ENCODE measurements around the gene XPNPEP2. TPM values are rescaled to one million over a fixed set of nuclear protein-coding genes. Genes with fewer than 3 reads are reported as not detected.
A peak's percentile ranks its signal among the peaks of the same experiment; 100 is the strongest.

Gene XPNPEP2
- total RNA-seq, 1 donor from 2014 or later, result 1.7 TPM

- Mint-ChIP-seq H3K27me3 (ENCODE audit: unreplicated experiment) (peaks cover 4% of the 10 kb centered on the region), H3K27ac (ENCODE audit: unreplicated experiment) (no peak overlapping the region), H3K9me3 (ENCODE audit: unreplicated experiment) (no peaks in the 10 kb centered on the region), H3K36me3 (ENCODE audit: low read depth, unreplicated experiment) (peaks cover 4% of the 10 kb centered on the region), H3K4me3 (ENCODE audit: unreplicated experiment) (no peak overlapping the region), H3K4me1 (ENCODE audit: unreplicated experiment) (peaks cover 46% of the 10 kb centered on the region)
- DNase-seq (ENCODE audit: low spot score), result no peak
- TF ChIP-seq CTCF (IDR thresholded peaks at IDR 0.05; ENCODE audit: unreplicated experiment), result no peak
Observed at GRCh38 chrX:129723511-129723910, 15.3 kb upstream of the XPNPEP2 start.

GRCh38 chrX:129724754-129725153 lies 14.0 kb upstream of the XPNPEP2 start:
- Mint-ChIP-seq H3K36me3 (ENCODE audit: low read depth, unreplicated experiment) (peaks cover 4% of the 10 kb centered on the region), H3K4me1 (ENCODE audit: unreplicated experiment) (peaks cover 39% of the 10 kb centered on the region), H3K27ac (ENCODE audit: unreplicated experiment) (peak overlapping the region; percentile 57), H3K27me3 (ENCODE audit: unreplicated experiment) (peaks cover 4% of the 10 kb centered on the region), H3K9me3 (ENCODE audit: unreplicated experiment) (no peaks in the 10 kb centered on the region), H3K4me3 (ENCODE audit: unreplicated experiment) (no peak overlapping the region)
- no peak for DNase-seq (ENCODE audit: low spot score)
- no peak for TF ChIP-seq CTCF (IDR thresholded peaks at IDR 0.05; ENCODE audit: unreplicated experiment)

GRCh38 chrX:129726307-129727111 lies 12.3 kb upstream of the XPNPEP2 start:
- peak; percentile 63 for TF ChIP-seq CTCF (IDR thresholded peaks at IDR 0.05; ENCODE audit: unreplicated experiment)
- H3K4me1 Mint-ChIP-seq (ENCODE audit: unreplicated experiment), result peaks cover 42% of the 10 kb centered on the region
- DNase-seq (ENCODE audit: low spot score), result peak; percentile 69
- no peaks in the 10 kb centered on the region for H3K9me3 Mint-ChIP-seq (ENCODE audit: unreplicated experiment)
- peaks cover 4% of the 10 kb centered on the region for H3K36me3 Mint-ChIP-seq (ENCODE audit: low read depth, unreplicated experiment)
- H3K27ac Mint-ChIP-seq (ENCODE audit: unreplicated experiment), result peak overlapping the region; percentile 30
- H3K27me3 Mint-ChIP-seq (ENCODE audit: unreplicated experiment), result peaks cover 6% of the 10 kb centered on the region
- no peak overlapping the region for H3K4me3 Mint-ChIP-seq (ENCODE audit: unreplicated experiment)

- Mint-ChIP-seq H3K36me3 (ENCODE audit: low read depth, unreplicated experiment) (no peaks in the 10 kb centered on the region), H3K4me1 (ENCODE audit: unreplicated experiment) (peaks cover 31% of the 10 kb centered on the region), H3K4me3 (ENCODE audit: unreplicated experiment) (no peak overlapping the region), H3K27ac (ENCODE audit: unreplicated experiment) (no peak overlapping the region), H3K27me3 (ENCODE audit: unreplicated experiment) (peaks cover 6% of the 10 kb centered on the region), H3K9me3 (ENCODE audit: unreplicated experiment) (no peaks in the 10 kb centered on the region)
- no peak for TF ChIP-seq CTCF (IDR thresholded peaks at IDR 0.05; ENCODE audit: unreplicated experiment)
- DNase-seq (ENCODE audit: low spot score), result no peak
Observed at GRCh38 chrX:129728061-129728460, 10.7 kb upstream of the XPNPEP2 start.

GRCh38 chrX:129731228-129731627 lies 7.6 kb upstream of the XPNPEP2 start:
- Mint-ChIP-seq H3K36me3 (ENCODE audit: low read depth, unreplicated experiment) (peaks cover 3% of the 10 kb centered on the region), H3K4me1 (ENCODE audit: unreplicated experiment) (peaks cover 15% of the 10 kb centered on the region), H3K27ac (ENCODE audit: unreplicated experiment) (no peak overlapping the region), H3K4me3 (ENCODE audit: unreplicated experiment) (no peak overlapping the region), H3K9me3 (ENCODE audit: unreplicated experiment) (no peaks in the 10 kb centered on the region), H3K27me3 (ENCODE audit: unreplicated experiment) (peaks cover 5% of the 10 kb centered on the region)
- no peak for TF ChIP-seq CTCF (IDR thresholded peaks at IDR 0.05; ENCODE audit: unreplicated experiment)
- no peak for DNase-seq (ENCODE audit: low spot score)

All from endothelial cell (in vitro differentiated cells).